T1000 (cell line): ENCODE measurements around the gene VSTM2L.

Experiments
- DNase-seq: peaks from one replicate; lab custom pipeline; 2025; ENCODE audit warnings: mixed read lengths; lab: John Stamatoyannopoulos, UW

VSTM2L gene

GRCh38 chr20:37901240-37901639, 1.7 kb upstream of the VSTM2L start:
- no peak for DNase-seq

DNA sequence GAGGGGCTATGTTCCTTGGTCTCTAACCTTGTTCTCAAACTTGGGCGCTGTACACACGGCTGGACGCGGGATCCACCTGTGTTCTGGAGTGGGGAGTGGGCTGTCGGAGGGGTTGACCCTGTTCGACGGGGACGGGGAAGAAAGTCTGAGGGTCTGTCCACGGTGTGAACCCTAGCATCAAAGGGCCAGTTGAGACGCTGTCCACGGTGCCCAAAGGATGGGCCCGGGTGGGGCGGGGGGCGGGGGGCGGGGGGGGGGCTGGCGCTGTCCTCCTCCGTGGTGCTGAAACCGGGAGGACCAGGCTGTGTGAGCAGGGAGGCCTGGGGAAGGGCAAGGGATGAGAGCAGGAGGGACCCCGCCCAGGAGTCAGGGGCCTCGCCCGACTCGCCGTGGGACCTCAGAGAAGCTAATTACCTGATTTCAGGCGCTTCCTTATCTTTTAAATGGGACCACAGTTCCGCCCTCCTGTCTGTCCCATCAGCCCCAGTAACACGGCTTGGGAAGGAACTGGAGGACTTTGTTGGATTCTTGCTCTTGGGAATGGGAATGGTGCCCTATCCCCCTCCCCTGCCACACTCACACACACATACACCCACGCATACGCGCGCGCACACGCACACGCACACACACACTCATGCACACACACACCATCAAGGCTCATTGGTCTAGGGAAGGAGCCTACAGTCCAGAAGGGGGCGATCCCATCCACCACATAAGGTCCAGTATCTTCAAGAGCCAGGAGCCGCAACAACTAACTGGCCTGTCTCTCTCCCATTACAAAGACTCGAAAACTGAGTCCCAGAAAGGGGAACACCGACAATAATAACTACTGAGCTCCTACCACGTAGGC, 1.0 kb upstream of the VSTM2L start:
- DNase-seq: no peak

DNA sequence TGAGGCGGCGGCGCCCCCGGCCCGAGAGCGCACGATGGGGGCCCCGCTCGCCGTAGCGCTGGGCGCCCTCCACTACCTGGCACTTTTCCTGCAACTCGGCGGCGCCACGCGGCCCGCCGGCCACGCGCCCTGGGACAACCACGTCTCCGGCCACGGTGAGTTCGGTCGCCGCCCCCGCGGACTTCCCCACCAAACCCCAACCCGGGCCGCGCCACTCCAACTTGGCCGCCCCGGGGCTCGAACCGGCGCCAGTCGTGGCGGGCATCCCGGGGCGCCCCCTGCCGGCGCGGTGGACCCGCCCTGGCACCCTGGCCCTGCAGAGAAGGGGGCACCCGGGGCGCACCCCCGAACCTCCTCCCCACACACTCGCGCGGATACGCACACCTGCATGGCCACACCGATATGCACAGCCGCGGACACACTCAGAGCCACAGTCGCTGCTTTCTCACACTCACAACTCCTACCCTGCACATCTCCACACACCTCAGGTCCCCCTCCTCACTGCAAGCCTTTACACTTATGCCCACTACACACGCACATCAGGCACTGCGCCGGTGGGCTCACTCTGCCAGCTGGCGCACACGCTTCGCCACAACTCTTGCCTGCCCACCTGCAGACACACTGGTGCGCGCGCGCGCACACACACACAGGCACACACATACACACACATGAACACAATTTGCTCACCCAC, 535 bp downstream of the VSTM2L start:
- DNase-seq: no peak

GRCh38 chr20:37904008-37904642, 1.2 kb downstream of the VSTM2L start:
- DNase-seq: no peak

- no peak for DNase-seq
Measured at GRCh38 chr20:37904845-37905373, 2.0 kb downstream of the VSTM2L start.

- no peak for DNase-seq
Measured at GRCh38 chr20:37905671-37906613, 3.0 kb downstream of the VSTM2L start.

GRCh38 chr20:37907330-37907676, 4.4 kb downstream of the VSTM2L start:
- DNase-seq: no peak

DNA sequence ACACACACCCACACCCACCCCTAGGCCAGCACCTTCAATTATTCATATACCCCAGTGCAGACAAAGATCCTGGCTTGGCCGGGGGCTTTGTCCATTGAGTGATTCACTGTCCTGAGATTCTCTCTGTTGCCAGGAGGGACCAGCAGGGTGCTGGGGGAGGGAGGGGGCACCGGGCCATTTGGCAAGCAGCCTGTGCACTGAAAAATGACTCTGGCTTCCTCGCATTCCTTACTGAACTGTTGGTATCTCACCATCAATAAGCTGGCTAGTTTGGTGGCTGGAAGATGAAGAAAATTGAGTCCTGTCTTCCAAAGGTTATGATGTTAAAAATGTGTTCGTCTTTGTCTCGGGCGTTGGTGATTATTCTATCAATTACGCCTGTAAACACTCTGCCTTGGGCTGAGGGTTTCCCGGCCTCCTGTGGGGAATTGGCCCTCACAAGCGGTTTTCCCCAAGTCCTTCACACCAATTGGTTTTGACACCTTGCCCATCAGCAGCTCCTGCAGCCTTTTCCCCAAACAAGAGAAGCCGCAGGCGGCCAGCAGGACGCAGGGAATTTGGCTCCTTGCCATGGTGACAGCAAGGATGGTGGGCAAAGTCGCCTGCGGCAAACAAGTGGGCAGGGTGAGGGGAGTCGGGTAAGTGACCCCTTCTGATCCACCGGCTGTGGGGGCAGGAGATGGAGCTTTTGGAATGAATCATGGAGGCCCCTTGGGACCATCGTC, 4.9 kb downstream of the VSTM2L start:
- DNase-seq: peak; percentile 66

DNA sequence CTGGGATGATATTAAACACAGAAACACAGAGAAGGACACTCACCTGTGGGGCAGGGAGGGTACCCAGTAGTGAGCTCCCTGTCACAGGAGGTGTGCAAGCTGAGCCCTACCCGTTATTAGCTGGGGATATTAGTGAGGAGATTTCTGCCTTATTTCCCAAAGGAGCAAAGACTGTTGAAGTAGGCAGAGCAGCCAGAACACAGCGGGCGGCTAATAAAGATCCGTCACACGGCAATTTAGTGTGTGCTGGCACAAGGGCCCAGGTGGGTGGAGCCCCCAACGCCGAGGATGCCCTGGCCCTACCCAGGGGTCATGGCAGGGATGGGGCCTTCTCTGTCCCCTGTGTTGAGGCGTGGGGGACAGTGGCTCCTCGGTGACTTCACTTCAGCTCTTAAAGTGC, 8.3 kb downstream of the VSTM2L start:
- DNase-seq: no peak

GRCh38 chr20:37911838-37912281, 8.9 kb downstream of the VSTM2L start:
- no peak for DNase-seq

DNA sequence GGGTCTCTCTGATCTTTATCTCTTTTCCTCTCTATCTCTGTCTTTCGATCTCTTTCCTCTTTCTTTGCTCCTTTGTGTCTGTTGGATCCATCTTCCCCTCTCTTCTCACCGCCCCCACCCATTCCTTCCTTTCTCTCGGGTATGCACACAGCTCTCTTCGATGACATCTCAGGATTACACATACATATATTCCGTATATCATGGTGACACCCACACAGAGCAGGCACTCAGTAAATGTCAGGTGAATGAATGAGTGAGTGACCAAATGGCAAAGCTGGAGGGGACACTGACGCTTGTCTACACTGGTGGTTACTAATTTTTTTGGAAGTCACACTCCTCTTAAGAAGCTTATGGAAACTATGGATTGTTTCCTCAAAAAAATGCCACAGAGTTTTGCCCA, 9.9 kb downstream of the VSTM2L start:
- DNase-seq: no peak

DNA sequence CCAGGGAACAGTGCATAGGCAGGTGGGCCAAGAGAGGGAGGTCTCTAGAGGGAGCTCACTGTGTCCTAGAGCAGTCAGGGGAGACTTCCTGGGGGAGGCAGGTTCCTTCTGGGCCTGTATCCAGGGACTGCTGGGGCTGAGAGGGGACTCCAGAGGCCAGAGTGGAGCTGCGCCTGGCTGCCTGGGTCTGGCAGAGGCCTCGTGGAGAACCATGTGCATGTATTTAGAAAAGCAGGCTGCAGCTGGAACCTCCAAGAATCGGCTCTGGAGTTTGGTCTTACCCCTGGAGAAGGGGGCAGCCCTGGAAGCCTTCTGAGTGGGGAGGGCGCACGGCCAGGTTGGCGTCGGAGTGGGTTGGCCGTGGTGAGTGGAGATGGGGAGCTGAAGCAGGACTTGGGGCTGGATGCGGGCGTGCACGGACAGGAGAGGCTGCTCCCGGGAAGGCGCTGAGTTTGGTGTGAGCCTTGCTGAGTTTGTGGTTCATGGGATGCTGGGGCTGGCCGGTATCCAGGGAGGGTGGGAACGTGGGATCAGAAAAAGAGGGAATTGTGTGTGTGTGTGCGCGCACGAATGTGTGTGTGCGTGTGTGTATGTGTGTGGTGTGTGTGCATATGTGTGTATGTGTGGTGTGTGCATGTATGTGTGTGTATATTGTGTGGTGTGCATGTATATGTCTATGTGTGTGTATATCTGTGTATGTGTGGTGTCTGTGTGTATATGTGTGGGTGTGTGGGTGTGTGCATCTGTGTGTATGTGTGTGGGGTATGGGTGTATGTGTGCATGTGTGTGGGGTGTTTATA, 10.8 kb downstream of the VSTM2L start:
- no peak for DNase-seq

DNA sequence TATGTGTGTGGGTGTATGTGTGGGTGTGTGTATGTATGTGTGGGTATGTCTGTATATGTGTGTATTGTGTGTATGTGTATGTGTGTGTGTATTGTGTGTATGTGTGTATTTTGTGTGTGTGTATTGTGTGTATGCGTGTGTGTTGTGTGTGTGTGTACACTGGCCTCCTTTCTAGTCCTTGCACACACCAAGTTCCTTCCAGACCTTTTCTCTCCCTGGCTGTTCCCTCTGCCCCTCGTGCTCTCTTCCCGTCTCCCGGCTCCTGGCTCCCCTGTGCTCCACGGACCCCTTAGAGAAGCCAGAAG, 11.4 kb downstream of the VSTM2L start:
- DNase-seq: no peak

GRCh38 chr20:37914672-37915433, 11.9 kb downstream of the VSTM2L start:
- DNase-seq: no peak

DNA sequence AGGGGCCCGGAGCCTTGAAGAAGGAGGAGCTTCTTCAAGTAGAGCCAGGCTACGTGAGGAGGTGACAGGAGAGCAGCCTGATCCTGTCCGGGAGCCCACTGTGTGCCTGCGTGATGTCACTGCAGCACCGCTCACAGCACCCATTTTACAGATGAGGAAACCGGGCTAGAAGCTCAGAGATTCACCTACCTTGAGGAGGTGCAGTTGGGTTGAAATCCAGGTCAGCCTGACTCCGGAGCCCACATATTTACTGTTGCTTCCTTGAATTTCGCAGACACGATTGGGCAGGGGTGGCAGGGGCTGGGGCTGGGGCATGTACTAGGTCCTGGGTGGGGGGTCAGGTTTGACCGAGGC, 12.5 kb downstream of the VSTM2L start:
- no peak for DNase-seq

DNA sequence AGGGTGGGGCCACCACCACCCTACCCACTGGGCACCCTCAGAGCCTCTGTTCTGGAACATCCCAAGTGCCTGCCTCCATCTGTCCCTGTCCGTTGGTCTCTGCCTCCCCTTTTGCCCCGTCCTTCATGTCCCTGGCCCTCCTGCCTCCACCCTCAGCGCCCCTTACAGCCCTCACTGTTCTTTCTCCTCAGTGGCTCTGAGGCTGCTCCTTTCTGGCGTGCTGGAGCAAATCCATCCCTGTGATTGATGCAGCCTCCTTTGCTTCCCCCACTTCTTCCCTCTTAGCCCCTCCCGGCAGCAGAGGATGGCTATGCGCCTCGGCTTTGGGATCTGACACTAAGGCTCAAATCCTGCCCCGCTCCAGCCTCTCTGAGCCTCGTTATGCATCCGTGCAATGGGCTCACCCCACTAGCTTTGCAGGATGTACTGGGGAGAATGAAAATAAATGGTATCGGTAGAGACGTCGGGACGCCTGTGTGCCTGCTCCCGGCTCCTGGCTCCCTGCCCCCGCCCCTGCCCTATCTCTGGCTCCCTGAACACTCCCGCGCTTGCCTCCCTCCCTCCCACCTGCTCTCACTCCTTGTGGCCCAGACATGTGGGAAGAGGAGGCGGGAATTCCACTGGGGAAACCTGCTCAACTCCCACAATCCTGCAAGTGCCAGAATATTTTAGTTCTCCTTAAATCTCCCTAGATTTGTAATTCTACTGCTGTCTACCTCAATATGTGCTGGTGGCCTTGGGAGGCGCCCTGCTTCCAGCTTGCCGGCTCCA, 13.1 kb downstream of the VSTM2L start:
- DNase-seq: no peak

DNA sequence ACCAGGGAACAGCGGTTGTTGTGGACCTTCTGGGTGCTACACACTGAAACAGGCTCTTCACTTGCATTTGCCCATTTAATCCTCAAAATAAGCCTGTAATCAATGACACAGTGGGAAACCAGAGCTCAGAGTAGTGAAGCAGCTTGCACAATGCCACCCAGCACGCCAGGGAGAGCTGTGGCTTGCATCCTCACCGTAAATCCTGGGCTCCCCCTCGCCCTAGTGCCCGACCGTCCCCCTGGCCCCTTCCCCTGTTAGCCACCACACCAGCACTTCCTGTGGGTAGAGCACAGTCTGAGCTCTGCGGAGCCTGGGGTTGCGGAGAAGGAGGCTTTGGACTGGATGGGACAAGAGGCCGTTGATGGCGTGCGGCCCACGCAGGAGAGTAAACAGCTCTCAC, 14.5 kb downstream of the VSTM2L start:
- DNase-seq: no peak

DNA sequence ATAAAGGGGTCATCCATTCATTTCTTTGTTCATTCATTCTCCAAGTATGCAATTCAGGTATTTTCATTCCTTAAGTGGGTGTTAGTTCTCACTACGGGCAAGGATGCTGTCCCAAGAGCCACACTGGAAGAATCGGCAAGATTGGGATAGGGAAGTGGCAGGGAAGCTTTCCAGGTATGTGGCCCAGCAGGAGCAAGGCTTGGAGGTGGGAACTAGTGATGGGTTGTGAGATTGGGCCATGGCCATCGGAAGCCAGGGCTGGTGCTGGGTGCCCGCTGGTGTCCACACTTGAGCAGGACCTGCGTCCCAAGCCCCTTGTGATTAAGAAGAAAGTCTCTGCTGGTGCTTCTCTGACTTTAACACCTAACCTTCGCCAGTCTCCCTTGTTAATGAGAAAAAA, 15.1 kb downstream of the VSTM2L start:
- DNase-seq: no peak
